Right lobe of liver (tissue), 6 donors: ENCODE data around the gene STN1. TPM values are rescaled to one million over a fixed set of nuclear protein-coding genes. Genes with fewer than 3 reads are reported as not detected.

Experiments
- ATAC-seq, 4 donors: fragments of 200-7000 bp; cut with Tn5 transposase; one replicate each; pipeline ENCODE4 v1.9.1; 2020; ENCODE audit warnings: mild to moderate bottlenecking in 4 of 4, moderate library complexity in 4 of 4
- DNase-seq, 3 donors: peaks; one replicate each; pipeline ENCODE4 v3.0.0-alpha.2; 2020
- H3K27ac ChIP-seq, 3 donors: fragments of 200-600 bp; one replicate each; pipeline ENCODE4 v1.8.0; 2022
- H3K27me3 ChIP-seq, 2 donors: fragments of 200-600 bp; one replicate each; pipeline ENCODE4 v1.8.0; 2022
- H3K36me3 ChIP-seq, 4 donors: fragments of 200-600 bp; sonication (generic) in 1 of 4; one replicate each; pipeline versions ENCODE4 v1.5.1 to v1.8.0; 2017 to 2022; ENCODE audit warnings: control low read depth in 1 of 4
- H3K4me1 ChIP-seq, 4 donors: fragments of 200-600 bp; sonication (generic) in 1 of 4; one replicate each; pipeline versions ENCODE4 v1.5.1 to v1.8.0; 2017 to 2022; ENCODE audit warnings: control low read depth in 1 of 4
- H3K4me3 ChIP-seq, 3 donors: fragments of 200-600 bp; one replicate each; pipeline ENCODE4 v1.8.0; 2022
- H3K9me3 ChIP-seq, 4 donors: fragments of 200-600 bp; sonication (generic) in 1 of 4; one replicate each; pipeline versions ENCODE4 v1.5.1 to v1.8.0; 2017 to 2022; ENCODE audit warnings: control low read depth in 1 of 4
- POLR2A ChIP-seq: fragments of 450-650 bp; IDR thresholded peaks from one replicate; pipeline ENCODE4 v1.6.1; 2017; ENCODE audit warnings: antibody characterized with exemption, mild to moderate bottlenecking
- WGBS: methylation state at CpG from one replicate; pipeline ENCODE4 v1.1.6; 2018; ENCODE audit warnings: low coverage, low lambda C conversion rate; ENCODE audit not compliant: insufficient coverage; ENCODE audit errors: missing lambda C conversion rate; 5-methylcytosine and 5-hydroxymethylcytosine counted together
- intact Hi-C, 2 donors: fragments of 100-400 bp; cut with DNase I; formaldehyde crosslinking; loops; one replicate each; pipeline versions ENCODE4 v1.11.2 to v1.14.1; 2022
- total RNA-seq, 6 experiments: library from RNA; depleted of rRNA in 2 of 6; stranded (reverse); fragments of >200 nt in 2 of 6; fragmentation: NEBNext Ultra II Directional in 3 of 6; extraction: Animal tissue kit (Norgen Biotek cat#: 25700) in 3 of 6; gene quantifications; one replicate each; pipeline versions ENCODE4 v1.1.0 to v1.2.4, GENCODE V29; 2016 to 2023
- TF ChIP-seq, protein P1 (sequence below), 4 donors: fragments of 200-600 bp in 3 of 4; fragments of 450-650 bp in 1 of 4; IDR thresholded peaks; one replicate each; pipeline versions ENCODE4 v1.5.1 to v1.8.0; 2016 to 2022; ENCODE audit warnings: antibody characterized with exemption in 4 of 4, mild to moderate bottlenecking in 2 of 4
- donor health status: DM: no; HTN: yes; CAD: no.
- donor health status: DM: no; HTN: no; CAD: no.
- donor health status: DM: no; HTN: no; CAD: no.
- donor health status: DM: no; HTN: yes; CAD: no.
- donor health status: DM: no; HTN: yes; CAD: no.

The STN1 gene
- total RNA-seq, 6 experiments from 2014 or later = 6.1 to 13.3 (median 6.6) TPM

- peak overlapping the region; percentile 62 to 75 (median 66) for H3K4me3 ChIP-seq
- no peaks in the 10 kb centered on the region for H3K27me3 ChIP-seq
- 32% methylated on average over 6 of the region's 9 CpGs for WGBS
- H3K27ac ChIP-seq = no peak overlapping the region
- no peaks in the 10 kb centered on the region for H3K36me3 ChIP-seq
- ATAC-seq (no peak), DNase-seq (no peak)
- peaks cover 0 to 24% (median 3%) of the 10 kb centered on the region in 4 donors for H3K4me1 ChIP-seq
- no peak for TF ChIP-seq POLR2A
- TF ChIP-seq, protein P1, sequence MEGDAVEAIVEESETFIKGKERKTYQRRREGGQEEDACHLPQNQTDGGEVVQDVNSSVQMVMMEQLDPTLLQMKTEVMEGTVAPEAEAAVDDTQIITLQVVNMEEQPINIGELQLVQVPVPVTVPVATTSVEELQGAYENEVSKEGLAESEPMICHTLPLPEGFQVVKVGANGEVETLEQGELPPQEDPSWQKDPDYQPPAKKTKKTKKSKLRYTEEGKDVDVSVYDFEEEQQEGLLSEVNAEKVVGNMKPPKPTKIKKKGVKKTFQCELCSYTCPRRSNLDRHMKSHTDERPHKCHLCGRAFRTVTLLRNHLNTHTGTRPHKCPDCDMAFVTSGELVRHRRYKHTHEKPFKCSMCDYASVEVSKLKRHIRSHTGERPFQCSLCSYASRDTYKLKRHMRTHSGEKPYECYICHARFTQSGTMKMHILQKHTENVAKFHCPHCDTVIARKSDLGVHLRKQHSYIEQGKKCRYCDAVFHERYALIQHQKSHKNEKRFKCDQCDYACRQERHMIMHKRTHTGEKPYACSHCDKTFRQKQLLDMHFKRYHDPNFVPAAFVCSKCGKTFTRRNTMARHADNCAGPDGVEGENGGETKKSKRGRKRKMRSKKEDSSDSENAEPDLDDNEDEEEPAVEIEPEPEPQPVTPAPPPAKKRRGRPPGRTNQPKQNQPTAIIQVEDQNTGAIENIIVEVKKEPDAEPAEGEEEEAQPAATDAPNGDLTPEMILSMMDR (IDR thresholded peaks at IDR 0.05) = no peak
- no peaks in the 10 kb centered on the region for H3K9me3 ChIP-seq
- intact Hi-C loops = no loop called here
Observed at GRCh38 chr10:103853428-103854264, 64.3 kb downstream of the STN1 start.

DNA sequence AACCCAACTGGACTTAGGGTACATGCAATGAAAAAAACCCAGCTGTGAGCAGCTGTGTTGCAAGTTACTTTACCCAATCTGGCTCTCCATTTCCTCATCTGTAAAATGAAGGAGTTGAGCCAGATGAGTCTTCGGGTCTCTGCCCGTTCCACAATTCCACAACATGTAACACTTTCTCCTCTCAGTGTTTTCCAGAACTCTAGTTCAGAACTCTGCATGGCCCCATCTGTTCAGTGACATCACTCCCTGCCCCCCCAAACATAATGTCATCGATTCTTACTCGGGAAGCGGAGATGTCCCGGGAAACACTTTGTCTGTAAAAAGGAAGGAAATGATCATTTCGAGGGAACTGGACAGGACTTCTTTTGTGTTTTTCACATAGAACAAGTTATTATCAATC, 65.1 kb downstream of the STN1 start:
- Histone ChIP-seq H3K4me1 (peaks cover 0 to 24% (median 3%) of the 10 kb centered on the region in 4 donors), H3K27me3 (no peaks in the 10 kb centered on the region), H3K9me3 (no peaks in the 10 kb centered on the region), H3K36me3 (no peaks in the 10 kb centered on the region), H3K27ac (no peak overlapping the region), H3K4me3 (no peak overlapping the region)
- no peak for DNase-seq
- intact Hi-C loops = no loop called here
- no peak for ATAC-seq
- 57% methylated on average over 7 of the region's 7 CpGs for WGBS
- TF ChIP-seq, protein P1 (IDR thresholded peaks at IDR 0.05) = no peak
- no peak for TF ChIP-seq POLR2A

DNA sequence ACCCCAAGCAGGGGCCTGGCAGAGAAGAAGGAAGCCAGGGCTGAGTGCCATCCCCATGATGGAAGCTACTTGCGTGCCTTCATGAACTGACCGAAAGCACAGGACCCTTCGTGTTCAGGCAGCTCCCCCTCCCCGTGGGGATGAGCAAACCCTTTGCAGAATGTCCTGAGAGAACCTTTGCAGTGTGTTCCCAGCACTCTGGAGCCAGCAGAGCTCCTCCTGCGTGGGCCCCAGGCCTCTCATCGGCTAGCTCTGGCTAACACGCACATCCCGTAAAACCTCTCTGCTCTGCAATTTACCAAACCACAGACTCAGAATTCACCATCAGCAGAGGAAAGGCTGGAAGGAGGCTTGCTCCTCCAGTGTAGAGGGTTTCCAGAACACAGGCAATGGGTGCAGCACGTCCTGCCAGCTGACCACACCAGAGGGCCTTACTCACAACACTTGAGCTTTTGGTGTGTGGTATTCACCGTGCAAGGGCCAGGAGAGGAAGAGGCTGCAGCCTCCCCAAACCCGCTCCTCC, 65.7 kb downstream of the STN1 start:
- Histone ChIP-seq H3K4me3 (no peak overlapping the region), H3K27me3 (no peaks in the 10 kb centered on the region), H3K4me1 (peaks cover 0 to 24% (median 3%) of the 10 kb centered on the region in 4 donors), H3K9me3 (no peaks in the 10 kb centered on the region), H3K27ac (no peak overlapping the region), H3K36me3 (no peaks in the 10 kb centered on the region)
- ATAC-seq = no peak
- no peak for DNase-seq
- TF ChIP-seq, protein P1 (IDR thresholded peaks at IDR 0.05) = no peak
- WGBS = 95% methylated on average over 4 of the region's 11 CpGs
- intact Hi-C loops = no loop called here

- intact Hi-C loops = no loop called here
- no peak overlapping the region for H3K27ac ChIP-seq
Observed at GRCh38 chr10:103851261-103851660, 66.7 kb downstream of the STN1 start.

More at GRCh38 chr10:103851261-103851660, 66.7 kb downstream of the STN1 start:
- Histone ChIP-seq H3K4me1 (peaks cover 0 to 17% (median 1%) of the 10 kb centered on the region in 4 donors), H3K27me3 (no peaks in the 10 kb centered on the region), H3K4me3 (no peak overlapping the region), H3K36me3 (no peaks in the 10 kb centered on the region), H3K9me3 (no peaks in the 10 kb centered on the region)
- DNase-seq (no peak), ATAC-seq (no peak)
- no CpG with 5 or more reads among the region's 4 CpGs for WGBS
- no peak for TF ChIP-seq POLR2A
- TF ChIP-seq, protein P1 (IDR thresholded peaks at IDR 0.05) = no peak
